GM19397 (cell line): ENCODE measurements around the gene GMPS.
"Not testable (repeated sequence)": the region's sequence is repeated elsewhere in the genome, so short reads cannot be mapped to it uniquely, and the experiment has no call there.

Source experiments
- ATAC-seq: cut with Tn5 transposase; IDR thresholded peaks from one replicate; pipeline ENCODE4 v1.9.1; 2021; ENCODE audit warnings: mild to moderate bottlenecking, moderate library complexity; ENCODE audit not compliant: unreplicated experiment

The GMPS gene

GRCh38 chr3:155871746-155872158 lies 1.3 kb downstream of the GMPS start:
- peak; percentile 0 for ATAC-seq

- no peak for ATAC-seq
Observed at GRCh38 chr3:155872904-155873646, 2.6 kb downstream of the GMPS start.

- no peak for ATAC-seq
Observed at GRCh38 chr3:155876037-155876436, 5.6 kb downstream of the GMPS start.

GRCh38 chr3:155876503-155876902 lies 6.1 kb downstream of the GMPS start:
- ATAC-seq: no peak

- no peak for ATAC-seq
Observed at GRCh38 chr3:155880286-155880685, 9.8 kb downstream of the GMPS start.

- ATAC-seq: no peak
Observed at GRCh38 chr3:155884292-155884691, 13.8 kb downstream of the GMPS start.

- no peak for ATAC-seq
Observed at GRCh38 chr3:155885292-155885691, 14.8 kb downstream of the GMPS start.

- ATAC-seq: not testable (repeated sequence)
Observed at GRCh38 chr3:155886348-155886747, 15.9 kb downstream of the GMPS start.

- no peak for ATAC-seq
Observed at GRCh38 chr3:155886915-155887314, 16.5 kb downstream of the GMPS start.

- no peak for ATAC-seq
Observed at GRCh38 chr3:155889212-155889611, 18.8 kb downstream of the GMPS start.

GRCh38 chr3:155889952-155890351 lies 19.5 kb downstream of the GMPS start:
- ATAC-seq: no peak

- no peak for ATAC-seq
Observed at GRCh38 chr3:155890671-155891190, 20.3 kb downstream of the GMPS start.

- ATAC-seq: no peak
Observed at GRCh38 chr3:155891321-155891720, 20.9 kb downstream of the GMPS start.

- no peak for ATAC-seq
Observed at GRCh38 chr3:155895379-155895900, 25.0 kb downstream of the GMPS start.

- ATAC-seq: no peak
Observed at GRCh38 chr3:155906900-155907299, 36.5 kb downstream of the GMPS start.

- ATAC-seq: no peak
Observed at GRCh38 chr3:155908086-155908485, 37.6 kb downstream of the GMPS start.

GRCh38 chr3:155908605-155909004 lies 38.2 kb downstream of the GMPS start:
- no peak for ATAC-seq

- ATAC-seq: no peak
Observed at GRCh38 chr3:155912090-155912489, 41.6 kb downstream of the GMPS start.

GRCh38 chr3:155912579-155913190 lies 42.2 kb downstream of the GMPS start:
- ATAC-seq: no peak

- ATAC-seq: no peak
Observed at GRCh38 chr3:155917781-155918180, 47.3 kb downstream of the GMPS start.

- ATAC-seq: no peak
Observed at GRCh38 chr3:155919728-155920127, 49.3 kb downstream of the GMPS start.

GRCh38 chr3:155921486-155921885 lies 51.0 kb downstream of the GMPS start:
- ATAC-seq: no peak
